T1000 (cell line): ENCODE measurements around the gene CAMK1D.
"Not testable (repeated sequence)": the region's sequence is repeated elsewhere in the genome, so short reads cannot be mapped to it uniquely, and the experiment has no call there.

ENCODE experiments used
- DNase-seq: peaks from one replicate; lab custom pipeline; 2025; ENCODE audit warnings: mixed read lengths; lab: John Stamatoyannopoulos, UW

Gene CAMK1D

GRCh38 chr10:12469345-12469744, 120.0 kb downstream of the CAMK1D start:
- no peak for DNase-seq

GRCh38 chr10:12470719-12471118, 121.4 kb downstream of the CAMK1D start:
- no peak for DNase-seq

- DNase-seq: no peak
These were observed 121.8 kb downstream of the CAMK1D start for GRCh38 chr10:12471135-12471534.

GRCh38 chr10:12473491-12473890, 124.1 kb downstream of the CAMK1D start:
- no peak for DNase-seq

GRCh38 chr10:12474727-12475412, 125.5 kb downstream of the CAMK1D start:
- no peak for DNase-seq

GRCh38 chr10:12476656-12477055, 127.3 kb downstream of the CAMK1D start:
- no peak for DNase-seq

GRCh38 chr10:12479437-12479844, 130.1 kb downstream of the CAMK1D start:
- DNase-seq: no peak

- no peak for DNase-seq
These were observed 130.6 kb downstream of the CAMK1D start for GRCh38 chr10:12479924-12480323.

GRCh38 chr10:12480440-12480839, 131.1 kb downstream of the CAMK1D start:
- no peak for DNase-seq

- DNase-seq: no peak
These were observed 132.6 kb downstream of the CAMK1D start for GRCh38 chr10:12481924-12482323.

GRCh38 chr10:12482587-12482986, 133.2 kb downstream of the CAMK1D start:
- DNase-seq: no peak

GRCh38 chr10:12484002-12484918, 134.9 kb downstream of the CAMK1D start:
- DNase-seq: no peak

GRCh38 chr10:12484941-12485805, 135.8 kb downstream of the CAMK1D start:
- DNase-seq: no peak

- DNase-seq: no peak
These were observed 138.0 kb downstream of the CAMK1D start for GRCh38 chr10:12487366-12487765.

GRCh38 chr10:12488626-12489025, 139.3 kb downstream of the CAMK1D start:
- no peak for DNase-seq

GRCh38 chr10:12489357-12489756, 140.0 kb downstream of the CAMK1D start:
- DNase-seq: no peak

GRCh38 chr10:12489806-12490205, 140.5 kb downstream of the CAMK1D start:
- DNase-seq: no peak

GRCh38 chr10:12490963-12491362, 141.6 kb downstream of the CAMK1D start:
- DNase-seq: no peak

GRCh38 chr10:12491491-12491890, 142.1 kb downstream of the CAMK1D start:
- DNase-seq: no peak

GRCh38 chr10:12492016-12492415, 142.7 kb downstream of the CAMK1D start:
- DNase-seq: no peak

GRCh38 chr10:12497046-12497445, 147.7 kb downstream of the CAMK1D start:
- DNase-seq: not testable (repeated sequence)
